Head of caudate nucleus (tissue), 42 donors: ENCODE data around the gene EXOC4.

ENCODE experiments used
- DNase-seq, 42 donors: peaks; one replicate each; pipeline versions ENCODE4 v3.0.0 to v3.0.0-alpha.2; 2020 to 2021; ENCODE audit warnings: mixed read lengths in 7 of 42
- intact Hi-C: fragments of 100-400 bp; cut with DNase I; formaldehyde crosslinking; loops from one replicate; pipeline ENCODE4 v1.15.0; 2022

EXOC4 gene

DNA sequence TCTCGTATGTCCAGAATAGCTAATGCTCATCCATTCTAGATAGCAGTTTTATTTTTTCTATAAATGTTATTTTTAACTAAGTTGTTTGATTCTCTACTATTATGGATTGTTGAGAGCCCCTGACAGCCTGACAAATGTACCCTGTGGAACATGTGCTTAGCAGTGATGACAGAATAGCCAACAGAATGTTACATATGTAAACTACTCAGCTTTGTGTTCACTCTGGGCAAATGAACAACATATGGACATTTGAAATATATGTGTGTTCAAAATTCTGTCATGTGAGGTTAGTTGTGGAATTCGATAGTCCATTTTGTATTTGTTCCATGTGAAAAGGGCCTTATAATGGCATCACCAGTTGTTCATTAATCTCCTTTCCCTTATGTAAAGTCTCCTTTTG lies 199.7 kb downstream of the EXOC4 start:
- intact Hi-C loops, result no loop called here
- DNase-seq, result no peak

DNA sequence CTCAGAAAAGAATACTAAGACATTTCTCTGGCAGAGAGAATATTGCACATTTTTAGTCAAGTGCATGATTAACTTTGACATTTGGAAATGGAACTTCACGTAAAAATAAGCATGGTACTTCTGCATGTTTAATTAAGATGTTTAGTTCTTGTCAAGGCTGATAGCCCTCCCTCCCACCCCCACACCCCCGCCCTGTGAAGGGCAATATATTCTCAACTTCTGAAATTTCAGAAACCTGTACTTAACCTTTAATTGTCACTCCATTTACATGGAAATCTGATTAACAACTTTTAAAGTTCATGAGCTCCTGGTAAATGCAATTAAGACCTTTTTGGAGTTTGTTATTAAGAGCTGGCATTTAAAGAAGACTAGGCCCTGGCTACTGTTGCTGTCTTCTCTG lies 205.8 kb downstream of the EXOC4 start:
- intact Hi-C loops, result no loop called here
- no peak for DNase-seq

DNA sequence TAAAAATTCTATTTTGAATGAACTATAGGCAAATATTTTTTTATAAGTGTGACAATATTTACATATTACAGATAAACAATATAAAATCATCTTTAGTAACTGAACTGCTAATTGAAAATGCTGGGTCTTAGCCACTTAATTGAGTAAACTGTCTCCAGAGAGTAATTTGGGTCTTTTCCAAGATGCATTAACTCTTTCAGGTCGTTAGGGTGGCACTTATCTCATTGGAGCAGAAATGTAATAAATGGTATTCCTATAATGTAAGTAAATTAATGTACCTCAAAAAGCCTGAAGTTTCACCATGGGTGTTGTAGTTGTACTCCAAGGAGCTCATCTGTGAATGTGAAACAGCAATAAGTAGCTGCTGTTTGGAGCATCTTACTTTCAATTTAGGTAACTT lies 208.5 kb downstream of the EXOC4 start:
- intact Hi-C loops, result no loop called here
- DNase-seq, result no peak

DNA sequence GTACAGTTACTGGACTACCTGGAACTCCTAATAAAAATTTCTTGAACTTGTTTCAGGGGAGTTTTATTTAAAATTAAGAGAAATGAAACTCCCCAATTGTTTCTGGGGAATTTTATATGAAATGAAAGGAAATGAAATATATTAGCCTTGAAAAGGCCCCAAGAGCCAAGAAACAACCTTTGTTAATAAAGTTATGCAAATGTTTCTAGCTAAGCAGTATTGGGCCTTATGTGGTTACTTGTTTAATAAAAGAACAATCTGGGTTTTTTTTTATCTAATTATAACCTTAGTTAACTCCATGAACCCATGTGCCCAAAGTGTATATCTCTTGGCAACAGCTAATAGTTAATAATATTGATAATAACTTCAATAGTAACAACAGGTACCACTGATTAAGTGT lies 222.8 kb downstream of the EXOC4 start:
- intact Hi-C loops, result no loop called here
- DNase-seq, result no peak

DNA sequence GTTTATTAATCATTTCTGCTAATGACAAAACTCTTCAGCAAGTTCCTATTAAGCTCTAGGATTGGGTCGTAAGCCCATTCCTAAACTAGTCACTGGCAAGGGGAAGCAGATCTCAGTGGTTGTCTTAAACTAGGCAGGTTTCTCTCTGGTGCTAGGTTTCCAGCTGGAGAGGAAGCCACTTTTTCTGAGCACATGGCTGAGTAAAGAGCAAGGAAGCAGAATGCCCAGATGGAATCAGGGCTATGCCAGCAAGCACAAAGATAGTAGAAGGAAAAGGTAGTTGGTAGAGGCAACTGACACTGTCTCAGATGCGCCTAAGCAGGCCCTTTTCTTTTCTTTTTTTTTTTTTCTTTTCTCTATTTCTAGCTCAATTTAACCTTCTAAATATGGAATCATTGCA lies 224.9 kb downstream of the EXOC4 start:
- intact Hi-C loops, result no loop called here
- no peak for DNase-seq

DNA sequence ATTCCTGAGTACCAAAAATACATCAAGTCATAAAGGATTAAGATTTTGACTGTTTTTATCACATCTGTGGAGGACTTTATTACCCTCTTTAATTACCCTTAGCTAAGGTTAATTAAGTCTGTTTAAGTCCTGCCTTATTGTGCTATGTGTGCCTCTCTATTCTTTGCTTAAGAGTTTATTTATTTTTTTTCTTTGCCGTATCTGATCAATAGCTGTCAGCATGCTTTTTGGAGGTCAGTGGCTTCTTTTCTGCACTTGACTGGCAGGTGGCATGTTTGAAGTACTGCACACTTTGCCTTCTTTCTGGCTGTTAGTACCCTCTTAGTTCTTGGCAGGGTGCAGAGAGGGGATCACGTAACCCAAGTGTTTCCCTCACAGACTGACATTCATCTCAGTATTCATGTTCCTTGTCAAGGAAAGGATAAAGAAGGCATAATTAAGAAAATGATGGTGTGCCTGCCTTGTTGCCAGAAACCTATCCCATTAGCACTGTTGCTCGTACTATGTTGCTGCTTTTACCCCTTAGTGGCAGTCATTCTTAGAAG lies 225.8 kb downstream of the EXOC4 start:
- no peak for DNase-seq
- intact Hi-C loops, result no loop called here

DNA sequence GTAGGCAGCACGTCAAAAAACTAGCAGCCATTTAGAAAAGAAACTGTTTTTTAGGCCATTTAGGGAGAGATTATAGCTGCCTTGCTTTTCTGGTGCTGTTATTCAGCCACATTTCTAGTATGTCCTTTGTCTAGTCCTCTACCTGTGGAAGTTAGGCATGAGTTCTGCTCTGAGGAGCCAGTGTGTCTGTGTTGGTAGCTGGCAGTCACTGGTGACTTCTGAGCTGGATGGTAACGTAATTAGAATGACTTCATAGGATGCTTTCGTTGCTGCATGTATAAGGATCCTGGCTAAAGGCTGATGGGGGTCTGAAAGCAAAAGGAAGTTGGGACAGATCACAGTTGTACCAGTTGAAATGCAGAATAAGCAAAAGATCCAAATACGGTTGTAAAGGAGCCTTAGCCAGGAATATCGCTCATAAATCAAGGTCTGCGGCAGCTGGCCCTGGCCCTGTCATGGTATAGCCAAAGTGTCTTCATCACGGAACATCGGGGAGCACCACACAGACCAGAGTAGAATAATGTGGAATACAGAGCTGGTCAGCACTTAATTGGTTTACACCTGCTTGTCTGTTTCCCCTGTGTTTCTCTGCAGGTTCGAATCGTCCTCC lies 226.7 kb downstream of the EXOC4 start:
- DNase-seq, result no peak
- intact Hi-C loops, result no loop called here

DNA sequence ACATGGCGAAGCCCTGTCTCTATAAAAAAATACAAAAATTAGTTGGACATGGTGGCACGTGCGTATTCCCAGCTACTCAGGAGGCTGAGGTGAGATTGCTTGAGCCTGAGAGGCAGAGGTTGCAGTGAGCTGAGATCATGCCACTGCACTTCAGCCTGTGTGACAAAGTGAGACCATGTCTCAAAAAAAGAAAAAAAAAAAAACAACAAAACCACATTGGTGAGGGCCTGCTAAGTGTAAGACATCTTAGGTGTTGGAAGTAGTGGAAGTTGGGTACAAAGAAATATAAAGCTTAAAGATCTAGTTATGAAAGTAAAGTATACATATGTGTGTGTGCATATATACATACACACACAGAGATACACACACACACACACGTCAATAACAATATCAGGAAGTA lies 228.0 kb downstream of the EXOC4 start:
- DNase-seq, result no peak
- intact Hi-C loops, result no loop called here

DNA sequence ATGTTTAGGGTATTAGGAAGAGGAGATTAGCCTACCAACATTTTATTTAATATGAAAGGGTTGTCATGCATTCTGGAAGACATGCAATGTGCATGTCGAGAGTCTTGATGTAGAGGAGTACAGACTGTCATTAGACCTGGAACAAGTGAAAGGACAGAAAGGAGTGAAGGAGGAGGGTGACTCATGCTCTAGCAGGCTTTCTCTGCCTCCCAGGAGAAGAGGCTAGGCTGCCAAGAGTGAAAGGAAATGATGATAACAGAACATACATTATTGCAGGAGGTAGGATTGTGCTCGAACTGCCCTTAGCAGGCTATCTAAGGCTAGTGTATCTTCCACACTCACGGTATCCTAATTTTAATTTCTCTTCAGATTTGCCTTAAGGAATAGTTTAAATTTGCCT lies 228.8 kb downstream of the EXOC4 start:
- peak in 16 of 42 donors; percentile 1 to 64 (median 24) for DNase-seq
- intact Hi-C loops, result no loop called here

DNA sequence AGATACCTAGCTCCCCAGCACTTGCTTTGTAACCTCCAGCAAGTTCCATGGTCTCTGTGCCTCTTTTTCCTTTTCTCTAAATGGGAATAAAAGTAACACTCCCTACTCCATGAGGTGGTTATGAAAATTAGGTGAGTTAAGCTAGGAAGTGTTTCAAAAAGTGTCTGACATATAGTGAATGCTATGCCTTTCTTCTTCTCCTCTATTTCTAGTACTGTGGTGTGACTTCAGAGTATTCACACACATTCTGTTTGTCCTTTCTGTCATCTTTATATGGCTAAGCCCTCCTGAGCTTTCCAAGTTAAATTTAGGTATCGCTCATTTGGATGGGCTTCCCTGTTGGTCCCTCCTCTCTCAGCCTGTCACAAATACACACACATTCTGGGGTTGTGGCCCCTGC lies 229.7 kb downstream of the EXOC4 start:
- no peak for DNase-seq
- intact Hi-C loops, result no loop called here

DNA sequence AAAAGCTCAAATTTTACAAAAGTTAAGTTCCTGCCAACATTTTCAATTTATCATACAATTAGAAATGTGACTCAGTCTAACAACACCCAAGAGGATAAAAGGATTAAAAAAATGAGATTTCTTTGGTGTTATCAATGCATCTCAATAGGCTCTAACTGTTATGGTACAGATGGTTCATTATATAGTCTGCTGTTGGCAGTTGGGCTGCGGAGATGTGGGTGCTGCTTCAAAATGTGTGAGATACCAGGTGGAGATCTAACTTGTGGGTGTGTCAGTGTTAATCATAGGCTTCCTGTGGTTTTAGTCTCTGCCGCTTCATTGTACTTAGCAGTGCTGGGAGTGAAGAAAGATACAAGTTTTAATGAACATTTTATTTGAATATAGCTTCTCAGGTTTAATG lies 231.2 kb downstream of the EXOC4 start:
- intact Hi-C loops, result no loop called here
- peak in 2 of 42 donors; percentile 15 to 18 for DNase-seq

DNA sequence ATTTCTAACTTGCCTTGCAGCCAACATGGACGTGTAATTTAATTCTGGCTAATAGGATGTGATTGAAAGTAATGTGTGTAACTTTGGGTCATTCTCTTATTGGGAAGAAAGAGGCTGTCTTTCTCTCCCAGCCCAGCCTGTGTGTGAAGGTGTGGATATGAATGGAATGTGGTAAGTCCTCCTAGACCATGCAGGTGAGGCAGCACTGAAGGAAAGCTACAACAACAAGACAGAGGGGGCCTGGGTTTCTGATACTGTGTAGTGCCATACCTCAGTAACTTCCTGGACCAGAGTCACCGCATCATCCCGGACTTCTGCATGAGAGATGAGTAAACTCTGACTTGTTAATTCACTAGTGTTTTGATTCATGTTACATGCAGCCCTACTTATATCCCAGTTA lies 237.0 kb downstream of the EXOC4 start:
- DNase-seq, result no peak

DNA sequence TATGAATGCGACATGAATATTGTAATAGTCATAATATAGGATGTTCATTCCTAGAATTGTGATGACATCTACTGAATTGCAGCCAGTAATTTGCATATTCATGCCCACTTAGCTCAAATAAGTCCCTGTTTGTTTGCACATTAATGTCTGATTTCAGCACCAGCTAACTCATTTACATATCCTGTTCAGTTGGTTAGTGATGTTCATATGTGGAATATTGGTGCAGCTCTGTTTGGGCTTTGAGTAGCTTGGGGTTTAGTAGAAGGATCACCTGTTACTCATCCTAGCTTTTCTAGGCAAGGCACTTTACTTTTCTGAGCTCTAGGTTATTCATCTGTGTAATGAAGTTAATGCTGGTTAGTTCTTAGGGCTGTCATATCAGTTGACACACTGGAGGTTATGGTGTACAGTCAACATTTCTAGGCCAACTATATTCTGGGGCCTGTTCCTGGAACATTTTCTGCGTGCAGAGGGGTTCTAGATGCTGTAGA lies 238.4 kb downstream of the EXOC4 start:
- intact Hi-C loops, result no loop called here
- DNase-seq, result no peak

More for the DNA sequence above, 237.0 kb downstream of the EXOC4 start:
- intact Hi-C loops, result no loop called here

DNA sequence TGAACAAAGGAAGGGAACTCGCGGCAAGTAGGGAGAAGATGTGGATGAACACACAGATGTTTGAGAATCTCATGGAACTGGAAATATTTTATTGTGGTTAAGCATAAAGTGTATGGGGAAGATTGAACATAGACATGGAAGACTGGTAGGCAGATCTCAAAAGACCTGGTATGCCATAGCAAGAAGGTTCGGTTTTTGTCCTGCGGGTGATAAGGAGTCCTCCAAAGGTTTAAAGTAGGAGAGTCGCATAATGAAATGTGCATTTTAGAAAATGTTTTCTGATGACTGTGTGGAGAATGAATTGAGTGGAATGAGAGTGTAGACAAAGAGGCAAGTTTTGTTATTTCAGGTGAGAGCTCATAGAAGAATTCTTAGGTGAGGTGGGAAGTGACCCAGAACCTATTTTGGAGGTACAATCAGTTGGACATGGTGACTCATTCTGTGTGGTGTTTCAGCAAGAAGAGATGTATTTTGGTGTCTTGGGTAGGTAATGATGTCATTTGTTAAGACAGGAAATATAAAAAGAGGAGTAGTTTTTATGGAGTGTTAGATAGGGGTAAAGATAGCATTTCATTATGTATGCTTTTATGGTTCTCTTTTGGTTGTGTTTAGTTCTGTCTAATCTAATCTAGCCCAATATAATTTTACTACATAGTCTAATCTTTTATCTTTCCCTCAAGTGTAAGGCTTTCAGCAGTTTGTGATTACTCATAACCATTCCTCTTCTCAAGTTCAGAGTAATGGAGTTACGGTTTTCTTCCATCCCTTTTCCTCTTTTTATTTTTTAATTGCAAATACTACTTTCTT lies 239.2 kb downstream of the EXOC4 start:
- intact Hi-C loops, result no loop called here
- DNase-seq, result no peak

DNA sequence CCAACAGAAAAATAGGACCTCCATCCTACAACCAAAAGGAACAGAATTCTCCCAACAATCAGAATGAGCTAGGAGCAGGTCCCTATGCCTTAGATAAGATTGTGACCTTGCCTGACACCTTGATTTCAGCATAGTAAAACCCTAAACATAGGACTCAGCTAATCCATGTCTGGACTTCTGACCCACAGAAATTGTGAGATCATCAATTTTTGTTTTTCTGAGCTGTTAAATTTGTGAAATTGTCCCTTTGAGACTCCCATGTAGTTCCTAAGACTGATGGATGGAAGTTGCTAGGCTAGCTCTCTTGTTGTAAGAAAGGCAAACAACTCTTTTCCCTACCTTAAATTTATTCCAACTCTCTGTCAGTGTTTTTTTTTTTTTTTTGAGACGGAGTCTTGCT lies 244.2 kb downstream of the EXOC4 start:
- no peak for DNase-seq
- intact Hi-C loops, result no loop called here

DNA sequence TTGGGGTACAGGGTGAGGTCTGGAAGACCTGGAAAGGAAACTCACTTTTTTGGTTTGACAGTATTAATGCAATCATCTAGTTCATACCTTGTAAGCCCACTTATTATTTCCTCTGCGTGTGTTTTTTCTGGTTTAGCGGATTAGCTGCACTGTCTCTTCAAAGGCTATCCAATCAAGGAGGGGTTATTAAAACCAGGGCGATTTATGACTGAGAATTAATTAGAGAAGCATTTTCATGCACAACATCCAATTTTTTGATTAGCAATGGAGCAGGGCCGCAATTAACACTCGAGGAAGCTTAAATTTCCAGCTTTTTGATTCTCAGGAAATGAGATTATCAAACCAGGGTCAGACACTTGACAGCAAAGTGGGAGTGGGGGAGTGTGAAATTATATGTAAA lies 248.9 kb downstream of the EXOC4 start:
- intact Hi-C loops, result no loop called here
- no peak for DNase-seq

DNA sequence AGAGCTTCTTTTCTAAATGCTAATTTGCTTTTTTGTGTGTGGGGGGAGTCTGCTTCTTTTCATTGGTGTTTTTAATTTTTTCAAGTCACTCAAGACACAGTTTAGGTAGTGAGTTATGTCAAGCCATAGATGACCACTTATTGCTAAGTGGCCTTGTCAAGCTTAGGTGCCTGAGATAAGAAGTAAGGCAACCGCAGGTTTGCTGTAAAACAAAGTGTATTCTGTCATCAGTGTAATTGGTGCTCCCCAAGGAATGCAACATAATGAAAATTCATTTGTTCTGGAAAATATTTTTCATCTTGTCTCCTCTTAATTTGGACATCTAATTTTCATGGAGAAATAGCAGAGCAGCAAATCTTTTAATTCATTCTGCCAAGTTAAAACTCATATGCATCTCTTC lies 249.6 kb downstream of the EXOC4 start:
- no peak for DNase-seq
- intact Hi-C loops, result no loop called here

DNA sequence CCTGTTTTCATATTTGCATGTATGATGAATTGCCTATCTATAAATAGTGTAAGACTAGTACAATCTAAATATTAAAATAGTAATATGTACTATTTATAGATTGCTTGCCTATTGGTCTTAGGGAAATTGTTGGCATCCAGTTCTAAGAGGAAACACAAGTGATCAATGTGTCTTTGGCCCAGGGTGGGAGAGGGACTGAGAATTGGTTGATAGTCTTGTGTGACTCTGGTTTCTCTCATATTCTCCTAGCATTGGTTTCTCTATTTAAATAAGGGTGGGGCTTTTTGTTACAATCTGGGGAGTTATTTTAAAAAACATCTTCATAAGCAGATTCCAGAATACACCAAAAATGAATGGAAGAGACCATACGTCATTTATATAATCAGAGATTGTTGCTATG lies 250.1 kb downstream of the EXOC4 start:
- DNase-seq, result no peak
- intact Hi-C loops, result no loop called here

DNA sequence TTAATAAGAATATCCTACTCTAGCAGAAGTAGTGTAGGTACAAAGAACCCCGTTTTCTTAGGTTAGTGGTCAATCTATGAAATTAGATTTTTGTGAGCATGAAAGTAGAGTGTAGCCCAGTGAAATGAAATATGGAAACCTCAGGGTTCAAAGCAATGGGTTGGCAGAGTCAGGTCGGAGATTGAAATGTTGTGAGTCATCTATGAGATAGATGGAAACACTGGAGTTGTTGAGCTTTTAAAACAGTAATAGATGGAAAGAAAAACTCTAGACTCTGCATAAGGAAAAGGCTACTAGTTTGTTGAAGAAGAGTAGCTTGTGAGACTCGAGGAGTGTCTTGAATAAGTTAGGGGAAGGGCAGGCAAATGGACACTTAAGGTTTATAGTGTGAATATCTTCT lies 251.9 kb downstream of the EXOC4 start:
- DNase-seq, result no peak
- intact Hi-C loops, result no loop called here

DNA sequence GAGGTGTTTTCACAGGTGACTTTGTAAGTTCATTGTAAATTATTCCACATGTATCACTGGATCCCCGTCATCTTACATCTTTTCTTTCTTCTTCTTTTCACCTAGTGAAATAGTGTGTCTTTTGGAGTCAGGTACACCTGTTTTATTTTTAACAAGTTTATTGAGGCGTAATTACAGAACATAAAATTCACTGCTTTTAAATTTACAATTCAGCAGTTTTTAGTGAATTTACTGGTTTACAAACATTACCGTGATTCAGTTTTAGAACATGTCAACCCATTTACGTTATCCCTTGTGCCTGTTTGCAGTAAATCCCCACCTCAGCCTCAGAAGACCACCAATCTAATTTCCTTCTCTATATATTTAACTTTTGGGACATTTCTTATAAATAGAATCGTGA lies 256.9 kb downstream of the EXOC4 start:
- intact Hi-C loops, result no loop called here
- DNase-seq, result no peak
